ENCODE results near the gene GNAL.

GNAL gene

DNA sequence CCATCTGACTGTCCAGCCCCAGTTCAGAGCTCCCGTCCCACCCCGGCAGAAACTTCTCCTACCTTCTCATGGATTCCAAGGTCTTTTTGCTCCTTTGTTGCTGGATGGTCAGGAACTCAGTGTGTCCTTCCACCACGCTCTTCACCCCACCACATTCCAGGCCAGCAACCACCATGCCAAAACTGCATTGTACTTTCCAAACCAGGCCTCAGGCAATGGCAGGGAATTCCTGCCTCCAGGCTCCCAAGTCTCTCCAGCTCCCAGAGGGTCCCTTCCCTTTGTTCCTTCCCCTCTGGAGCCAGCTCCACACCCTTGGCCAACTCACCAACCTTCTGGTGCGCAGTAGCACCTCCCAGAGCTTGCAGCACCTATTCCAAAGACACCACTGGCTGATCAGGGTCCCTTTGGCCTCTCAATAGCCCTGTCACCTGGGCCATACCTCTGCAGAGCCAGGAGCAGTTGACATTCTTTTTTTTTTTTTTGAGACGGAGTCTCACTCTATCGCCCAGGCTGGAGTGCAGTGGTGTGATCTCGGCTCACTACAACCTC lies 170.3 kb downstream of the GNAL start:
- Histone ChIP-seq H3K9me3 (ENCODE audit: control insufficient read depth, low read depth, low read length) (no peaks in the 10 kb centered on the region), H3K27ac (ENCODE audit: low read length) (no peak overlapping the region), H3K4me3 (ENCODE audit: low read length) (no peak overlapping the region), H3K27me3 (ENCODE audit: control insufficient read depth, insufficient read depth, low read length) (no peaks in the 10 kb centered on the region), H3K36me3 (ENCODE audit: control insufficient read depth, low read depth, low read length) (no peaks in the 10 kb centered on the region), H3K4me1 (ENCODE audit: control insufficient read depth, low read depth, low read length) (peaks cover 9% of the 10 kb centered on the region), H3K9ac (ENCODE audit: low read length) (no peak overlapping the region)

DNA sequence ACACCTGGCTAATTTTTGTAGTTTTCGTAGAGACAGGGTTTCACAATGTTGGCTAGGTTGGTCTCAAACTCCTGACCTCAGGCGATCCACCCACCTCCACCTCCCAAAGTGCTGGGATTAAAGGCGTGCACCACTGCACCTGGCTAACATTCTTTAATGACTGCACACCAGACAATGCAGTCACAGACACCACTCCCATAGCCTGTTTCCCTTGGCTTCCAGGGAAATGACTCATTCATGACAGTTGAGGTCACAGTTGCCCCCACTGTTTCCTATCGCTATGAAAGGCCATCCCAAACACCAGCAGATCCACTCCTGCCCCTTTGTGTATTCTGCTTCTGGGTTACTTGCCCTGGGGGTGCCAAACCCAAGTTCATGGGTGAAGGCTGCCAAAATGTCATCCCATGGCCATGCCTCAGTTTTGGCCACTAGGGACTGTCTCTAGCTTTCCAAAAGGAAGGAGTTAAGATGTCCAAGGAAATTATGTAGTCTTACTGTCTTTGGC lies 170.9 kb downstream of the GNAL start:
- H3K4me3 ChIP-seq (ENCODE audit: low read length), result no peak overlapping the region
- H3K36me3 ChIP-seq (ENCODE audit: control insufficient read depth, low read depth, low read length), result no peaks in the 10 kb centered on the region
- no peaks in the 10 kb centered on the region for H3K27me3 ChIP-seq (ENCODE audit: control insufficient read depth, insufficient read depth, low read length)
- no peaks in the 10 kb centered on the region for H3K9me3 ChIP-seq (ENCODE audit: control insufficient read depth, low read depth, low read length)
- no peak overlapping the region for H3K27ac ChIP-seq (ENCODE audit: low read length)
- no peak overlapping the region for H3K9ac ChIP-seq (ENCODE audit: low read length)
- H3K4me1 ChIP-seq (ENCODE audit: control insufficient read depth, low read depth, low read length), result peaks cover 9% of the 10 kb centered on the region

DNA sequence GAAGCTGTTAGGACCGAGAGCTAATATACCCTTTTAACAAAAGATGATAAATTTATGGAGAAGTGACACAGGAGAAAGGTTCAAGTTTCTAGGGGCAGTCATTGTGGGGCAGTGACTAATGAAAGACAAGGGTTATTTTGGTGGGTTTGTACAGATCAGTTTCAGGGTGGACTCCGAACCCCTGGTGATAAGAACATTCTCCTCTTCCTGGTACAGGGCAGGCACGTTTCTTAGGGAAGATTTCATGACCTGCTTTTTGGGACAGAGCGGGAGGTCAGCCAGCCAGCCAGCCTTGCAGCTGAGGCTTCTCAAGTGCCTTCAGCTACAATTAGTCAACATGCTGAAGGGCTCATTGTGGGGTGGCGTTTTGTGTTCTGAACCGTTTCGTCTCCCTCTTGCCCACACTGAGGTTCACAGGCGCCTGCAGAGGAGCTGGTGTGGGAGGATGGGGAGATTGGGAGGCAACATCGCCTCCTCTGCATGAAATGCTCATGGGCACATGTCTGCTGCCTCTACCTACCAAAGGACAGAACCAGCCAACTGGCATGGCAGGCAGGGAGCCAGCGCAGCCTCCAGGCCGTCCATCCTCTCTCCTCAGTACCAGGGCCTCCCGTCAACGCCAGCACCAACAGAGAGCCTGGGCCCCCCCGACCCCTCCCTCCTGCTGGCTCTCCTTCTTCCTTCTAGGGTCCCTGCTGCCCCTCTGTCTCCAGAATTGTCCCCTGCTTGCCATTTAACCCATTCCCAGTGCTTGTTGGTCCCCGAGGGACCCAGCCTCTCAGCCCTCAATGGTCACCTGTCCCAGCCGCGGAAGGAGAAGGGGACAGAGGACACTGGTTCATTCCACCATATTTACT lies 171.8 kb downstream of the GNAL start:
- peaks cover 9% of the 10 kb centered on the region for H3K4me1 ChIP-seq (ENCODE audit: control insufficient read depth, low read depth, low read length)
- no peak overlapping the region for H3K27ac ChIP-seq (ENCODE audit: low read length)
- H3K4me3 ChIP-seq (ENCODE audit: low read length), result no peak overlapping the region
- H3K9ac ChIP-seq (ENCODE audit: low read length), result no peak overlapping the region
- H3K27me3 ChIP-seq (ENCODE audit: control insufficient read depth, insufficient read depth, low read length), result no peaks in the 10 kb centered on the region
- H3K9me3 ChIP-seq (ENCODE audit: control insufficient read depth, low read depth, low read length), result no peaks in the 10 kb centered on the region
- H3K36me3 ChIP-seq (ENCODE audit: control insufficient read depth, low read depth, low read length), result no peaks in the 10 kb centered on the region

DNA sequence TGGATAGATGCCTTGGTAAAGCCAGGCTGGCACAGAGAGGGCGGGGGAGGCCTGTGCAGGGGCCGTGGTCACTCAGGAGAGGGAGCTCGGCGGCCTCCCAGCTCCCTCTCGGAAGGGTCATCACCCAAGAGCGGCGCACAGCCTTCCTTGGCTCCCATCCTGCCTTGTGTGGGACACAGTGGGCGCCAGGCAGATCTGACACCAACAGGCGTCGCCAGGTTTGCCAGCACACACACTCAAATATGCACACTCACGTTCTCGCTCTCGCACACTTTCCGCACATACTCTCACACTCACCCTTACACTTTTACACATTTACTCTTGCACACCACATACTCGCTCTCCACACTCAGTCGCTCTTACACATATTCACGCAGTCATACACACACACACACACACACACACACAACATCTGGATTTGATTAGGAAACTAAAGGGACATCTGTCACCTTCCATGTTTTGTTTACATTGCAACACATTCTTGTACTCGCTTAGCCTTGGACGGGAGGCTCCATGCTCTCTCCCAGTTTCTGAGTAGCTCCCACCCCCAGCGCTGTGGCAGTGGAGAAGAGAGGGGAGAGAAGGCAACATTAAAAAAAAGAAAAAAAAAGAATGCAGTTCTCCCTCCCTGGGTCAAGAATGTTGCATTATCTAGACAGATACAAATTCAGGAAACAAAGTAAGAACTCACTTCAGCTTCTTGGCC lies 172.7 kb downstream of the GNAL start:
- no peaks in the 10 kb centered on the region for H3K9me3 ChIP-seq (ENCODE audit: control insufficient read depth, low read depth, low read length)
- H3K27ac ChIP-seq (ENCODE audit: low read length), result no peak overlapping the region
- H3K36me3 ChIP-seq (ENCODE audit: control insufficient read depth, low read depth, low read length), result no peaks in the 10 kb centered on the region
- no peak overlapping the region for H3K4me3 ChIP-seq (ENCODE audit: low read length)
- H3K9ac ChIP-seq (ENCODE audit: low read length), result no peak overlapping the region
- no peaks in the 10 kb centered on the region for H3K27me3 ChIP-seq (ENCODE audit: control insufficient read depth, insufficient read depth, low read length)
- H3K4me1 ChIP-seq (ENCODE audit: control insufficient read depth, low read depth, low read length), result peaks cover 9% of the 10 kb centered on the region

DNA sequence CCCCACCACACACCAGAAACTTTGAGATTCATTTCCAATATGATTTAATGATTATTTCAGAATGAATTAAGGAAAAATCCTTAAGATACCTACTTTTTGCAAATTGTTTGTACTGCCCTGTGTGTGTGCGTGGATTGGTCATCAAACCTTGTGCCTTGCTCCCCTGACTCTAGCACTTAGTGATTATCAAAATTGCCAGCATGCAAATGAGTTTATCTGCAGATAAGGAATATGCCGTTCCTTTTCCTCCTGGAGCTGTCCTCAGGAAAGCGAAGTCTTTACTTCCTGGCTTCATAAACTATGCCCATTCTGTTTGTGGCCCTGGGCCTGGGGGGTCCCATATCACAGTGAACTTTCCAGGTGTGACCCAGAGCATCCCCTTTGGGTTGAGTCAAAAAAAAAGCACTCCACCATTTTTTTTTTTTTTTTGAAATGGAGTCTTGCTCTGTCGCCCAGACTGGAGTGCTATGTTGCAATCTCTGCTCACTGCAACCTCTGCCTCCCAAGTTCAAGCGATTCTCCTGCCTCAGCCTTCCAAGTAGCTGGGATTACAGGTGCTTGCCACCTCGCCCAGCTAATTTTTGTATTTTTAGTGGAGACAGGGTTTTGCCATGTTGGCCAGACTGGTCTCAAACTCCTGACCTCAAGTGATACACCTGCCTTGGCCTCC lies 173.5 kb downstream of the GNAL start:
- no peaks in the 10 kb centered on the region for H3K9me3 ChIP-seq (ENCODE audit: control insufficient read depth, low read depth, low read length)
- no peak overlapping the region for H3K9ac ChIP-seq (ENCODE audit: low read length)
- H3K27ac ChIP-seq (ENCODE audit: low read length), result no peak overlapping the region
- peaks cover under 1% of the 10 kb centered on the region for H3K4me1 ChIP-seq (ENCODE audit: control insufficient read depth, low read depth, low read length)
- no peak overlapping the region for H3K4me3 ChIP-seq (ENCODE audit: low read length)
- no peaks in the 10 kb centered on the region for H3K27me3 ChIP-seq (ENCODE audit: control insufficient read depth, insufficient read depth, low read length)
- no peaks in the 10 kb centered on the region for H3K36me3 ChIP-seq (ENCODE audit: control insufficient read depth, low read depth, low read length)

DNA sequence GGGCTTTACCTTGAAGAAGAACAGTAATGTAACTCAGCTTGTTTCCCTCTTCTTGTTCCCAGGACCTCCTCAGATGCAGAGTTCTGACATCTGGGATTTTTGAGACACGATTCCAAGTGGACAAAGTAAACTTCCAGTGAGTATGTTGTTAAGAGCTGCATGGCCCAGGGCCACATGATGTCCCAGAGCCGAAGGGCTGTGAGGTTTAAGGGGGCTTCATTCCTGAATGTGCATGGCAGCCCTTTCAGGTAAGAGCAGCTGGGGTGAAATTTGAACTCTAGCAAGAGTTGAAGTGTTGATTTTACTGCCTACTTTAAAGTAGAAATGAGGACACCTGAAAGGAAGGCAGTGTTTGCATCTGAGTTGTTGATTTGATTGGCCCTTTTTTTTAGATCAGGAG lies 175.4 kb downstream of the GNAL start:
- Histone ChIP-seq H3K27me3 (ENCODE audit: control insufficient read depth, insufficient read depth, low read length) (no peaks in the 10 kb centered on the region), H3K36me3 (ENCODE audit: control insufficient read depth, low read depth, low read length) (no peaks in the 10 kb centered on the region), H3K9ac (ENCODE audit: low read length) (no peak overlapping the region), H3K27ac (ENCODE audit: low read length) (no peak overlapping the region), H3K4me3 (ENCODE audit: low read length) (no peak overlapping the region), H3K4me1 (ENCODE audit: control insufficient read depth, low read depth, low read length) (no peaks in the 10 kb centered on the region), H3K9me3 (ENCODE audit: control insufficient read depth, low read depth, low read length) (no peaks in the 10 kb centered on the region)

DNA sequence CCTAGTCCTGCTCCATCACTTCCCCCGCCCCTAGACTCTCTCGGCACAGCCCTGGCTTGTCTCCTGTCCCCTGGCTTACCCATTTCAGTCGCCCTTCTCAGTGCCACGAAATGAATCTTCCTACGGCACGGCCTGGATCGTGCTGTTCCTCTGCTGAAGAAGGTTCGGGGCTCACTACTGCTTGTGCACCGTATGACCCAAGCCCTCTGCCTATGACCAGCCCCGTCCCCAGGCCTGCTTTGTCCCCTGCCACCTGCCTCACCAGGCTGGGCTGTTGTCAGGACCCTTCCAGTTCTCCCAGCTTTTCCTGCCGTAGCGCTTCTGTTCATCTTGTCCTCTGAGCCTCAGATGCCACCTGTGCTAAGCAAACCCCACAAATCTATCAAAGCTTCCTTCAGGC lies 176.0 kb downstream of the GNAL start:
- Histone ChIP-seq H3K9me3 (ENCODE audit: control insufficient read depth, low read depth, low read length) (no peaks in the 10 kb centered on the region), H3K4me1 (ENCODE audit: control insufficient read depth, low read depth, low read length) (no peaks in the 10 kb centered on the region), H3K27me3 (ENCODE audit: control insufficient read depth, insufficient read depth, low read length) (no peaks in the 10 kb centered on the region), H3K36me3 (ENCODE audit: control insufficient read depth, low read depth, low read length) (no peaks in the 10 kb centered on the region), H3K9ac (ENCODE audit: low read length) (no peak overlapping the region), H3K27ac (ENCODE audit: low read length) (no peak overlapping the region), H3K4me3 (ENCODE audit: low read length) (no peak overlapping the region)

DNA sequence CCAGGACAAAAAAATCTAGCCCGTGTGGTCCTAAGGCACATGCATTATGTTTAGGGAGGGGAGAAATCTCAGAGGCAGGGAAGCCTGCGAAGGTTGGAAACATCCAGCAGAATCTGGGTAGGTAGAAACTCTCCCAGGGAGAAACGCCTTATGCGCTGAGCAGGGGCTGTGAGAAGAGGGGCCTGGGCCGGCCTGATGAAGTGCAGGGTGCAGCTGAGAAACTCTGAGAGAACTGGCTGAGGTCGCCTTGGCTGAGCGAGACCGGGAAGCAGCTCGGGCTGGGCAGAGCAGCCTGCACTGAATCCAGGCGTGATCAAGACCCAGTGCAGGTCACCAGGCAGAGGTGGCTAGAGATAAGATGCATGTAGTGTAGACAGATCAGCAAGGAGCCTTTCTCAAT lies 177.3 kb downstream of the GNAL start:
- Histone ChIP-seq H3K27me3 (ENCODE audit: control insufficient read depth, insufficient read depth, low read length) (no peaks in the 10 kb centered on the region), H3K36me3 (ENCODE audit: control insufficient read depth, low read depth, low read length) (no peaks in the 10 kb centered on the region), H3K9ac (ENCODE audit: low read length) (no peak overlapping the region), H3K4me3 (ENCODE audit: low read length) (no peak overlapping the region), H3K4me1 (ENCODE audit: control insufficient read depth, low read depth, low read length) (no peaks in the 10 kb centered on the region), H3K9me3 (ENCODE audit: control insufficient read depth, low read depth, low read length) (no peaks in the 10 kb centered on the region), H3K27ac (ENCODE audit: low read length) (no peak overlapping the region)

DNA sequence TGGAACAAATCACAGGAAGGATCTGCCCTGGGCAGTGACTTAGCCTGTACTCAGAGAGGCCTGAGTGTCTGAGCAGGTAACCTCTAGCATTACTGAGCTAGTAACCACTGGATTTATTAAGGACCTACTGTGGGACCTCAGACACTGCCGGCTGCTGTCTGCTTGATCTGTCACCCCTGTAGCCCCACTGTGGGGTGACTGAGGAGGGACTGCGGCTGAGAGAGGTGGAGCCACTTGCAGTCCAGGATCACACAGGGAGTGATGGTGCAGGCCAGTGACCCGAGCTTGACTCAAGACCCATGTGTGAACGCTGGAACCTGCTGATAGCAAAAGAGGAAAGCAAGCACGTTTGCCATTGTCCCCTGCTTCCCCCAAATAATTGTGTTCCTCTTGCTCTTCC lies 177.7 kb downstream of the GNAL start:
- H3K9ac ChIP-seq (ENCODE audit: low read length), result no peak overlapping the region
- no peaks in the 10 kb centered on the region for H3K4me1 ChIP-seq (ENCODE audit: control insufficient read depth, low read depth, low read length)
- no peak overlapping the region for H3K4me3 ChIP-seq (ENCODE audit: low read length)
- no peaks in the 10 kb centered on the region for H3K9me3 ChIP-seq (ENCODE audit: control insufficient read depth, low read depth, low read length)
- no peaks in the 10 kb centered on the region for H3K36me3 ChIP-seq (ENCODE audit: control insufficient read depth, low read depth, low read length)
- H3K27ac ChIP-seq (ENCODE audit: low read length), result no peak overlapping the region
- H3K27me3 ChIP-seq (ENCODE audit: control insufficient read depth, insufficient read depth, low read length), result no peaks in the 10 kb centered on the region

DNA sequence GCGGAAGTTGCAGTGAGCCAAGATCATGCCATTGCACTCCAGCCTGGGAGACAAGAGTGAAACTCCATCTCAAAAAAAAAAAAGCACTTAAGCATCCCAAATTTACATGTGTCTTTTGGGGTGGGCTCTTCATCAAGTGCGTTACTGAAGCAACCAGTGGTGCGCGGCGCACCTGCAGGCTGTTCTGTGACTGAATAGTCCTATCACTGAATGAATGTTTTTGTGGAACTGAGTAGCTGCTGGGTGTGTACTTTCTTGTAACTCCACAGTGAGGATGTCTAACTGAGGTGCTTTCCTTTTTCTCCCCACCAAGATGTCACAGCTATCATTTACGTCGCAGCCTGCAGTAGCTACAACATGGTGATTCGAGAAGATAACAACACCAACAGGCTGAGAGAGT lies 179.2 kb downstream of the GNAL start:
- Histone ChIP-seq H3K27ac (ENCODE audit: low read length) (no peak overlapping the region), H3K36me3 (ENCODE audit: control insufficient read depth, low read depth, low read length) (no peaks in the 10 kb centered on the region), H3K9ac (ENCODE audit: low read length) (no peak overlapping the region), H3K27me3 (ENCODE audit: control insufficient read depth, insufficient read depth, low read length) (no peaks in the 10 kb centered on the region), H3K9me3 (ENCODE audit: control insufficient read depth, low read depth, low read length) (no peaks in the 10 kb centered on the region), H3K4me3 (ENCODE audit: low read length) (no peak overlapping the region), H3K4me1 (ENCODE audit: control insufficient read depth, low read depth, low read length) (no peaks in the 10 kb centered on the region)

DNA sequence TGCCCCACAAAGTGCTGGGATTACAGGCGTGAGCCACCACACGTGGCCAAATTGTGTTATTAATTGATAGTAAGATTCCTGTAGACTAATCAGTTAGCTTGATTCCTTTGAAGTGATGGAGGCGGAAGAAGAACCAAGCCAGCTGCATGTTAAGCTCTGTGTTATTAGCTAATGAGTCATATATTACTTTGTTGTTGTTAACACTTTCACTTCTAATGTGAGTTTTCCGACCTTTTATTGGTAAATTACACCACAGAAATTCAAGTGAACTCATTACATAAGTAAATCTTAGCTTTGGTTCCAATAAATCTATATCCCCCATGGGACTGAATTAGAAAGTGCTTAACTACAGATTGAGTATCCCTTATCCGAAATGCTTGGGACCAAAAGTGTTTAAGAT lies 182.4 kb downstream of the GNAL start:
- Histone ChIP-seq H3K27ac (ENCODE audit: low read length) (no peak overlapping the region), H3K9me3 (ENCODE audit: control insufficient read depth, low read depth, low read length) (no peaks in the 10 kb centered on the region), H3K9ac (ENCODE audit: low read length) (no peak overlapping the region), H3K36me3 (ENCODE audit: control insufficient read depth, low read depth, low read length) (no peaks in the 10 kb centered on the region), H3K27me3 (ENCODE audit: control insufficient read depth, insufficient read depth, low read length) (no peaks in the 10 kb centered on the region), H3K4me1 (ENCODE audit: control insufficient read depth, low read depth, low read length) (no peaks in the 10 kb centered on the region), H3K4me3 (ENCODE audit: low read length) (no peak overlapping the region)

Measured in iPS-18a (cell line).